HG03469 (cell line): ENCODE measurements around the gene BMPR1B.
"Not testable (repeated sequence)": the region's sequence is repeated elsewhere in the genome, so short reads cannot be mapped to it uniquely, and the experiment has no call there.

Source experiments
- ATAC-seq: cut with Tn5 transposase; IDR thresholded peaks from one replicate; pipeline ENCODE4 v1.9.1; 2021; ENCODE audit warnings: mild to moderate bottlenecking, moderate library complexity, moderate number of reproducible peaks; ENCODE audit not compliant: unreplicated experiment

BMPR1B gene

DNA sequence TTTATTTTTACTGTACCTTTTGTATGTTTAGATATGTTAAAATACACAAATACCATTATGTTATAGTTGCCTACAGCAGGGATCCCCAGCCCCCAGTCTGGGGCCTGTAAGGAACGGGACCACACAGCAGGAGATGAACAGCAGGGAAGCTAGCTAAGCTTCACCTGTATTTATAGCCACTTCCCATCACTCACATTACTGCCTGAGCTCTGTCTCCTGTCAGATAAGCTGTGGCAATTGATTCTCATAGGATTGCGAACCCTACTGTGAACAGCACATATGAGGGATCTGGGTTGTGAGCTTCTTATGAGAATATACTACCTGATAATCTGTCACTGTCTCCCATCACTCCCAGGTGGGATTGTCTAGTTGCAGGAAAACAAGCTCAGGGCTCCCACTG is 73.9 kb downstream of the BMPR1B start:
- no peak for ATAC-seq

DNA sequence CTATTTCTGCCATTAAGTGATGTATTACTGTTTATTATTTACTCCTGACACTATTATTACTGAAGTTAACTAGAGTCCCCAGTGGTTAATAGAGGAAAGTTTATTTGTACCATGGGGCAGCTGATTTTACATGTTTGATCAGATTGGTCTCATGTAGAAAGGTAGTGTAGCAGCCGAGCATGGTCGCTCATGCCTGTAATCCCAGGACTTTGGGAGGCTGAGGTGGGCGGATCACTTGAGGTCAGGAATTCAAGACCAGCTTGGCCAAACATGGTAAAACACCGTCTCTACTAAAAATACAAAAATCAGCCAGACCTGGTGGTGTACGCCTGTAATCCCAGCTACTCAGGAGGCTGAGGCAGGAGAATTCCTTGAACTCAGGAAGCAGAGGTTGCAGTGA is 74.6 kb downstream of the BMPR1B start:
- ATAC-seq, result not testable (repeated sequence)

DNA sequence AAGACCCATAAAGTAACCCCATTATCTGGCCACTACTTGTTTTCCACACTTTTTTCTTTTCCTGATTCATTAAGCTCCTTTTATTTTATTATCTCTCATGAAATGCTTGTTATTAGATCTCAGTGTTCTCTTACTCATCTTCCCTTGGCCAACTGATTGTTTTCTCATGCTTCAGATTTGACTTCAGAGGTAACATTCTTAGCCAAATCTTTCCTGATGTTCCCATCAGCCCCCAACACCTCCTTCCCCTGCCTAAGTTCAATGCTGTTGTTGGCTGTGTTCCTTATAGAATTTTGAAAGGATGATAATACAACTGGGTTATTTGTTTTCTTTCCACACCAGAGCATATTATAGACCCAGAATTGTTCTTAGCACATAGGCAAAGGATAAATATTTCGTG is 75.6 kb downstream of the BMPR1B start:
- ATAC-seq, result no peak

DNA sequence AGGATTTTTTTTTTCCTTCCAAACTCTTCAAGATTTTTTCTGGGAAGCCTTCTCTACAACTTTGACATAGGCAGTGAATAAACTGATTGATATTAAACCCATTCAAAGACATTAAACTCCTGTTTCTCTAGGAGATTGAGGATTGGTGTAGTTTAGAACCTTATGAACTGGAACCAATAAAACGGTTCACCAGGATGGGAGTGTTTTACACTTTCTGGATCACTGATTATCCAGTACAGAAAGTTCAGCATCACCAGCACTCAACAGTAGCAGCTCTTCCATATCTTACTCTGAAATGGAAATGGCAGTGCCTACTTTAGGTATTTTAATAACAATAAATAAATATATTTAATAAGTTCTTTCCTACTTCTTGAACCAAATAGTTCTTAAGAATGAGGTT is 76.7 kb downstream of the BMPR1B start:
- ATAC-seq, result no peak

DNA sequence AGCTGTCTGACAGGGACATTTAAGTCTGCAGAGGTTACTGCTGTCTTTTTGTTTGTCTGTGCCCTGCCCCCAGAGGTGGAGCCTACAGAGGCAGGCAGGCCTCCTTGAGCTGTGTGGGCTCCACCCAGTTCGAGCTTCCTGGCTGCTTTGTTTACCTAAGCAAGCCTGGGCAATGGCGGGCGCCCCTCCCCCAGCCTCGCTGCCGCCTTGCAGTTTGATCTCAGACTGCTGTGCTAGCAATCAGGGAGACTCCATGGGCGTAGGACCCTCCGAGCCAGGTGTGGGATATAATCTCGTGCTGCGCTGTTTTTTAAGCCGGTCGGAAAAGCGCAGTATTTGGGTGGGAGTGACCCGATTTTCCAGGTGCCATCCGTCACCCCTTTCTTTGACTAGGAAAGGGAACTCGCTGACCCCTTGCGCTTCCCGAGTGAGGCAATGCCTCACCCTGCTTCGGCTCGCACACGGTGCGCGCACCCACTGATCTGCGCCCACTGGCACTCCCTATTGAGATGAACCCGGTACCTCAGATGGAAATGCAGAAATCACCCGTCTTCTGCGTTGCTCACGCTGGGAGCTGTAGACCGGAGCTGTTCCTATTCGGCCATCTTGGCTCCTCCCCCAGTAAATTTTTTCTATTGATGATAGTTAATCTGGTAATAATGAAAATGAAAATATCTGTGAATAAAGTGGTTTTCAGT is 83.6 kb downstream of the BMPR1B start:
- ATAC-seq, result not testable (repeated sequence)

DNA sequence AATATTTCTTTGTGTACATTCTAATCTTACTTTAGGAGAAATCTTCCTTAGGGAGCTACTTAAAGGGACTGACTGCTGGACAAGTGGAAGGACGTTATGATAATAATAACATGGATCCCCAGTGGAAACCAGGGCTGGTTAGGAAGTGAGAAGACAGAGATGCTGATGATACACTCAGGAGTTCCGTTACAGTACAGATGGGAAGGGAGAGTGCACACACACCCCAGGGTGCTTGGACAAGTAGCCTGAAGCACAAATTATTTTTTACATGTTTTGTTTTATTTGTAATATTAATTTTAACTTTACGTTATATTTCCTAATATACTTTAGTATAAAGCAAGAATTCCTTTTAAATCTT is 84.1 kb downstream of the BMPR1B start:
- ATAC-seq, result no peak

DNA sequence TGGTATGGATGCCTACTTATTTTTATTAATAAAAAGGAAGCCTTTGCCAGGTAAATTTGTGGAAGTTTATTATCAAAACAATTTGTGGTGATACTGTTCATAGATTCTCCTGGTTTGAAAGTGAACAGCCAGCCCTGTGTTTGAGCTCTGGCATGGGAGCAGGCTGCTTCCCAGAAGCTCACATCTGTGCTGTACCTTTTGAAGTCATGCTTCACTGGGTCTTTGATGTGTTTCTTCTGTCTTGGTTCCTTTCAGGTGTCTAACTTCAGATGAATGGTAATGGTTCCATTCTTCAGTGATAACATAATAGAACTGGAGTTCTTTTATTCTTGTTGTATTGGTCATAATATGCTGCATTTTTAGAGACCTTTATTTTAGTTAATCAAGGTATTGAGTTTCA is 85.5 kb downstream of the BMPR1B start:
- no peak for ATAC-seq

DNA sequence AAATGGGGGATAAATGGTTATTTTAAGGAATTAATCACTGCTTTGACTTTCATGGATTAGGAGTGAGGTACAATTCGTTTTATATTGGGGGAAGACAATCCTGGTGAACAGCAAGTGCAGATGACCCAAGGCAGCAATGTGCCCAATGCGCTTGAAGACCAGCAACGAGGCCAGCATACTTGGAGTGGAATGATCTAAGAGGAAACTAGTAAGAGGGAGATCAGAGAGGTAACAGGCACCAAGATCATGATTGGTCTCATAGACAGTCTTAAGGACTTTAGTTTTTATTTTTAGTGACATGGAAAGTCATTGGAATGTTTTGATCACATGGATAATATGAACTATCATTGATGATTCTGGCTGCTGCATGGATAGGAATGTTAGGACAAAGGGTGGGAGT is 90.6 kb downstream of the BMPR1B start:
- no peak for ATAC-seq

DNA sequence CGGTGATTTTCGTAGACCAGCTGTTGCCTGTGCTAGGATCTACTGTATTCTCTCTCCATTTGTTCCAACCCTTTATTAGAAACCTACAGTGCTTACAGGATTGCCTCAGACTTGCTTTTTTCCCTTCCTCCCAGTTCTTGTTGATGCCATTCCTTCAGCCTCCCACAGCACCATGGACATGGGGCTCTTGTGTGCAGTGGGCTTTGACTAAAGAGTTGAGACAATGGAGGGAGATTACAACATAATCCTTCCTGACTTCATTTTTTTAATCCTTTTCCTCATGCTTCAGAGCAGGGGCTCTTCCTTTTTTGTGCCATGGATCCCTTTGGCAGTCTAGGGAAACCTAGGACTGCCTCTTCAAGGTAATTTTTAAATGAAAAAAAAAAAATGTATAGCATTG is 92.1 kb downstream of the BMPR1B start:
- no peak for ATAC-seq

DNA sequence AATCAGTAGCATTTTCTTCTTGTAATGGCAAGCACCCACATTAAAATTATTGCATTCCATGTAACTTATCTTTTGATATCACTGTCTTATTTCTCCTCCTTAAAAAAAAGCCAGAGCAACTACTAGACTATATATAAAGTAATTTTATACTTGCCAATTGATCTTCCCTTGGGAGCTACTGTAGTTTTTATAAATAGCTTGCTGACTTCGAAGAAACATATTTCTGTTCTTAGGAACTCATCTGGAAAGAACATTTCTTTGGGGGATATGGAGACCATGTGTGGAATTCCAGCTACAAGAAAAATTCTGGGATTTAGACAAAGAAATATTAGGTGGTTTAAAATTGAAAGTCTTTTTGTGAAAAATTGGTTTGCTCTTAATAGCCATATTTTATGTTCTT is 94.9 kb downstream of the BMPR1B start:
- no peak for ATAC-seq

DNA sequence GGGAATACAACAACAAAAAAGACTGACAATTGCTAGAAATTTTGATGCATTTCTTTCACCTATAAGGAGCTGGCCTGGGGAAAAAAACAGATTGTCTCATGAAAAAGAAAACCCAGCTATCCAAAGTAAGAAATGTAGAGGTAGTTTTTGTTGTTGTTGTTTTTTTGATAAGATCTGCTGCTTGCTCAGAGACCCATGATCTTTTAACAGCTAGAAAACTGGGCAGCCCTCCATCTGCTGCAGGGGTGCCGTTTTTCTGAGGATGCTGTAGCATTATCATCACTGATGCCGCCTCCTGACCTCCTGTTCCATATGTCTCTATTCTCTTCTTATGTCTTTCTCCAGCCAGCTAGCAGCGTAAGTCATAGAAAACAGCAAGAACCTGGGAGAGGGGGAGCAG is 98.3 kb downstream of the BMPR1B start:
- no peak for ATAC-seq

DNA sequence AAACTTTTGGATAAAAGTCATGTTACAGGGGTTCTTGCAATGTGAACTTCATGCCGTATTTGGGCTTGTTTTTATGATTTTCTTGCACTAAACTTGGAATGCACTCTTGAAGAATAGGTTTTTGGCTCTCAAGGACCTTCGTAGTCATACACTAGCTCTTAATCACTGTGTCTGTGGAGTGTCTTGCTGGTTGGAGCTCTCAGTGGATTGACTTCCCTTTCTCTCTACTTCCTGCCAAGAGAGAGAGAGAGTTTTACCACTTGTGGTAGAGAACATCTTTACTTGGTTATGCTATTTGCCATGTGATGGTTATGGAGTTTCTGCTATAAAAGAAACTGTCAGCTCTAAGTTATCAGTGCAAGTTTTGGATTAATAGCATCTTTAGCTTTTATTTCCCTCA is 112.4 kb downstream of the BMPR1B start:
- ATAC-seq, result no peak

DNA sequence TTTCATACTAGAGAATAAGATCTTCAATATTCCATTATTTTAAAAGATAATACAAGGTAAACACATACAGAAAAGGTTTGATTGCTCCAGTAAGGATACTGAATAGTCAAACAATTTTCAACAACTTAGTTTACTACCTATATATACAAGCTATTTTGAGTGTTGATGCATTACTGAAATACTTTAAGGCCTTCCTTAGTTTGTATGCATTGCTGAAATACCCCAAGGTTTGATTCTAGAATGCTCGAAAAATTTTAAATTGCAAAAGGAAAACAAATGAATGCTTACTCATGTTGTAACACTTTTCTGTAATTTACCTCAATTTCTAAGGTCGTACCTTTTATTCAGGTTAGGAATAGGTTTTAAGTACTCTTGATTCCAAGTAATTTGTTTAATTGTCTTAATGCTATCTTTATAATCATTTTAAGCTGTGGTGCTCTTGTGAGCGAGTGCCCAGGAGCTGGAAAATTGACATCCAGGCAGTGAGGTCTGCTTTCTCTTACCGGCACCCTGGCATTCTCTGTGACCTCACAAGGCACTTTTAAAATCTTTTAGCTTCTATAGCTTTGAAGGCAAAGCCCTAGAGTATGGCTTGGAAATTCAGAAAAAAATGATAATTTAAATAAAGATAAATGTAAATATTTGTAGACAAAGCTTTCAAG is 114.0 kb downstream of the BMPR1B start:
- no peak for ATAC-seq

DNA sequence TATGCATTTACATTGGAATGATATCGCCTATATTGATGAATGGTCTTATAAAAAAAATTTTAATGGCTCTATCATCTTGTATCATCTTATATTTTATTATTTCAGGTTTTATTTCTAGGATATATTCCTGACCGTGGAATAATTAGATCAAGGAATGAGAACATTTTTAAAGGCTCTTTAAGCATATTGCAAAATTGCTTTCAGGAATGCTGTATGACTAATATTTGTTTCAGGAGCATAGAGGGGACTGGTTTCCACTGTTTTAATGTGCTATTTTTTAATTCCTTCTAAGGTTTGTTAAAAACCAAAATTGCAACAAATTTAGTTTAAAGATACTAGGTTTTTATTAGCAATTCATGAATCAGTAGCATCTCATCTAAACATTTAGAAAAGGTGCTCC is 120.2 kb downstream of the BMPR1B start:
- no peak for ATAC-seq

DNA sequence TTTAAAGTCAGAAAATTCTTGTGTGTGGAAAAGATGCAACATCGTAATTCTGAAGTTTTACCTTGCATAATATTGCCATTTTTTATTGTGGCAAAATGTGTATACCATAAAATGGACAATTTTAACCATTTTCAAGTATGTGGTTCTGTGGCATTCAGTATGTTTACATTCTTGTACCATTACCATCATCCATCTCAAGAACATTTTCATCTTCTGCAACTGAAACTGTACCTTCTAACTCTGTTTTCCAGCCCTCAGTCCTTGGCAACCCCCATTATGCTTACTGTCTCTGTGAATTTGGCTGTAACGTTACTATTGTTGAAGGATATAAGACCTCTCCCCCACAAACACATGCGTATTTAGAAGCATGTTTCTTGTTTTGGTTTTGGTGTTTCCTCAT is 123.2 kb downstream of the BMPR1B start:
- ATAC-seq, result no peak

DNA sequence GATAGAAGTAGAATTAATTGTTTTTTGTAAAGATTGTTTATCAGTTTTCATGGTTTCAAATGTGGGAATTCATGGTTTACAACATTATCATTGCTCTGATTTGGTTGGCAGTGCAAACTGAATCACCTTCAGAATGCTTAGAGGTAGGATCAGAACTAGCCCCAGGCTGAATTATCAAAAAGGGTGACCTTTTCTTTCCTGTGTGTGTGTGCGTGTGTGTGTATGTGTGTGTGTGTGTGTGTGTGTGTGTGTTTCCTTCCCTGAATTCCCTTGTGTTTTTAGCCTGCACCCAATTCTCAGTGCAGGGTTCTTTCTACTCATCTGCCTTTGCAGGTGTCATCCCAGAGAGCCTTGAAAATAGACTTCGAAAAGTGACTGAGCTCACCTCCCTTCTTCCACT is 125.0 kb downstream of the BMPR1B start:
- ATAC-seq, result no peak

DNA sequence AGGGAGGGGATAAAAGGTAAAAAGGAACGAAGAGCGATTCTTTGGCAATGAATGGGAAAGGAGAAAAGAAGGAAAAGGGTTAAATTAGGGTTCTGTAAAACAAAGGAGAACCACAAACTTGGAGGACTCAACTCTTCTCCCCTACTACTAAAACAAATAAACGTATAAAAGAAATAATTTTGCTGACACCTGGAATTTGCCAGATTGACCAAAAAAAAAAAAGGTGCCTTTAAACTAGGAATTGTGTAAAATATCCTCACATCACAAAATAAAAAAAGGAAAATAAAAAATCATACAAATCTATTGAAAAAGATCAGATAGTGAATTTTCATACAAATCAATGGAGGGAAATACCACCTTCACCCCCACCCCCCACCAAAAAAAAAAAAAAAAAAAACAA is 129.3 kb downstream of the BMPR1B start:
- no peak for ATAC-seq

DNA sequence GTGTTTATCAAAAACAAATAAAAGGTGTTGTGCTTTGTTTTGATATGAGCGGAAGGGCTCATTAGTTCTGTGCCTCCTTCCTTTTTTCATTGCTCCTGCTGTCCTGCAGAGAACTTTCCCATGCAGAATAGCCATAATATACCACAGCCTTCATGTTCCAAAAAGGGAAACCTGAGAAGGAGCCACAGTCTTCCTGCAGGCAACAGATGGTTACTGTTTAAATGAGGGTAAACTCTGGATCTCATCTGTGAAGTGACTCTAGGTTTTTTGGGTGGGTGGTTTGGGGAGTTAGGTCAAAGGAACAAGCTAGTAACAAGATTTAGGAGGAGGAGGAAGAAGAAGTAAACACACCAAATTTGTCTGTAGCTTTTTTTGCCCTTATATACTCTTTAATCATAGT is 131.8 kb downstream of the BMPR1B start:
- ATAC-seq, result no peak

DNA sequence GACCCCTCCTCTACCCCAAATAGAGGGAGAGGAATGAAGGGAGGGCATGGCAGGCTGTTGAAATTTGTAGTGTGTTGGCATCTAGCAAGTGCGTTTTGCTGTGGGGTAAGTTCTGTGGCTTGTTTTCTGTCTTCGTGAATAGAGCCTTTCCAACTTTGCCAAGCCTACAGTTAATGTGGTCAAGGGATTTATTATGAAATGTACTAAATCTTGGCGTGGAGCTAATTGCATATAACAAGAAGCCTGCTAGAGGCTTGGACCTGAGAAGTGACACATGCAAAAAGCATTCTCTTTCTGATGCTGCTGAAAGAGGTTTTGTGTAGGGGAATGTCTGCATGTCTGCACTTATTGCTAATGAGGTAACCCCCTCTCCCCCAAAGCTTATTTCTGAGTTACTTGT is 132.2 kb downstream of the BMPR1B start:
- no peak for ATAC-seq

DNA sequence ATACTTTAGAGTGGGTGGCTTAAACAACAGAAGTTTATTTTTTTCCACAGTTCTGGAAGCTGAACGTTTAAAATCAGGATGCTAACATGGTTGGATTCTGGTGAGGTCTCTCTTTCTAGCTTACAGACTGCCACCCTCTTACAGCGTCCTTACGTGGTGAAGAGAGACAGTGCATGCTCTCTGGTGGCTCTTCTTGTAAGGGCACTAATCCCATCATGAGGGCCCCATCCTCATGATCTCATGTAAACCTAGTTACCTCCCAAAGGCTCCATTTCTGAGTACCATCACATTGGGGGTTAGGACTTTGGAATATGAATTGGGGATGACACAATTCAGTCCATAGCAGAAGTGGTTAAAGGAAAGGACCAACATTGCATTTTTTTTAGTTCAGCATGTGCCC is 132.8 kb downstream of the BMPR1B start:
- ATAC-seq, result no peak

DNA sequence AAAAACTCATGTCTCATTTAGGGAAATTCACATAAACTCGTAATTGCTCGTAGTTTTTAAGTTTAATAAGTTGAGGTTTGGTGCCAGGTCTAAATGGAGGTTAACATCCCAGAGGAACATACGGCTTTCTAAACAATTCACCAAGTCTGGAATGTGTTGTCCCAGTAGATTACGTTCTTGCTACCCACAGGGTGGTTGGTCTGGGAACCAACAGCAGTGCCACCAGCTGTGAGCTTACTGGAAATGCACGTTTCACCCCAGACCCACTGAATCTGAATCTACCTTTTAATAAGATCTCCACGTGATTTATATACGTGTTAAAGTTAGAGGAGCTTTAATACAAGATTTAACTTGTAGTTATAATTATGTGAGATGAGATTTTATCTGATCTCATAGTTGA is 134.3 kb downstream of the BMPR1B start:
- no peak for ATAC-seq

DNA sequence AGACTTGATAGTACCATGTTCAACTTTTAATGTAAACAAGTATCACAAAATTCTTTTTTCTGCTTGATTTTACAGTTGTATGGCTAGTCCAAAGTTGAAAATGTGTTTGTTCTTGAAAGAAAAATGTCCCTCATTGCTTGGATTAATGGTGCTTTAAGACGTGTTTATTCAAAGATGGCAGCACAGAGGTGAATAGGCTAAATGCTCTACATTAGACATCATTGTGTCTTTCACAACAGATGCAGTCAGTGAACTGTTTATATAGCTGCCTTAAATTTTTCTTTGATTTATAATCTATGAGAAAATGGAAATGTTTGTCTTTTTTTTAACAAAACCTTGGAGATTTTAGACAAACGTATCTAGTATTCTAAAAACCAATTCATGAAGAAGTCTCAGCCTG is 137.3 kb downstream of the BMPR1B start:
- ATAC-seq, result no peak

DNA sequence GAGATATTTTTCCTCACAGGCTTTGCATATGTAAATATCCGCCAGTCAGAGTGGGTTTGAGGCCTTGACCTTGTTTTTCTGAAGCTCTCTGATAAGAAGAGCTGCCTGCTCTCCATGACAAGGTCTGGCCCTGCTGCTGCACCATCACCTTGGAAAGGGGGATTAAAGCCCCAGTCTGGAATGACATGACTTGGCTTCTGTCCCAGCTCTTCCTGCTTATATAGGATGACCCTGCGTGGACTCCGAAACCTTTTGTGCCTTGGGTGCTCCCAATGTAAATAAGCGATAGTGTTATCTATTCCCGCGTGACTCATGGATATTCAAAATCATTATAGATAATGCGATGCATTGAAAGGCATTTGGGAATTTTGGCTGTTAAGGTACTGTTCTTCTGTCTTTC is 139.3 kb downstream of the BMPR1B start:
- ATAC-seq, result no peak
